ENCODE measurements around the gene LRRC34.

DNA sequence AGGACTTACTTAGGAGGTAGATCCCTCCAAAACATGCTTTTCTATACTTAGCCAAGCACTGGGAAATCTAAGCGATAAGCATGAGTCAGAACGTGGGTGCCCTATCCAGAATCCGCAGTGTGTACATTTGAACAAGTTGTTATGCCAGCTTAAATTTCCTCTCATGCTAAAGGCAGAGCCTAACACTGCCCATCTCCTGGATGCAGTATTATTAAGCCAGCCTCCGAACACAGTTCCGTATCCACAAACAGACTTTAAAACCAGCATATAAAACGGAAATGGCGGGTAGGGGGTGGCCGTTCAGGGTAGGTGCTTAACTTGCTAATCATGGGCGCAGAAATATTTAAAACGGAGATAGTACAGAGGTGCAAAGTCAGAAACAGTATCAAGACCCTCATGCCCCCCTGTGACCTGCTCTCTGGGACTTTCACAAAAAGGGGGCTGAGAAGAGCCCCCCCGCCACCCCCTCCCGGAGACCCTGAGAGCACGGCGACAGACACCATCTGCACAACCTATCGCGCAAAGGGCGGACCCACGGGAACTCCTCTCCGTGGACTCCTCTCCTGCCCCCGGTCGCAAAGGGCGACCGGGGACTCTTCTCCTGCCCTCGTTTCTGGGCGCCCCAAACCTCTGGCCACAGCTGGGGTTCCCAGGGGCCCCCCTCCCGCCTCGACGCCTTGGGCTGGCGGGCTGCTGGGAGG is 923 bp downstream of the LRRC34 start:
- TF ChIP-seq EZH2 (IDR thresholded peaks at IDR 0.05; ENCODE audit: insufficient read depth, poor library complexity, severe bottlenecking) (no peak), EZH2phosphoT487 (IDR thresholded peaks at IDR 0.05; ENCODE audit: insufficient read depth, low read depth) (no peak)
